ENCODE data around the gene SARDH. TPM values are rescaled to one million over a fixed set of nuclear protein-coding genes. Genes with fewer than 3 reads are reported as not detected.

Gene SARDH
- total and polyA plus RNA-seq, 2 donors (not counting 3 experiments of a cell fraction or from before 2014, with no cell fraction given), result 0.19 to 0.44 TPM

DNA sequence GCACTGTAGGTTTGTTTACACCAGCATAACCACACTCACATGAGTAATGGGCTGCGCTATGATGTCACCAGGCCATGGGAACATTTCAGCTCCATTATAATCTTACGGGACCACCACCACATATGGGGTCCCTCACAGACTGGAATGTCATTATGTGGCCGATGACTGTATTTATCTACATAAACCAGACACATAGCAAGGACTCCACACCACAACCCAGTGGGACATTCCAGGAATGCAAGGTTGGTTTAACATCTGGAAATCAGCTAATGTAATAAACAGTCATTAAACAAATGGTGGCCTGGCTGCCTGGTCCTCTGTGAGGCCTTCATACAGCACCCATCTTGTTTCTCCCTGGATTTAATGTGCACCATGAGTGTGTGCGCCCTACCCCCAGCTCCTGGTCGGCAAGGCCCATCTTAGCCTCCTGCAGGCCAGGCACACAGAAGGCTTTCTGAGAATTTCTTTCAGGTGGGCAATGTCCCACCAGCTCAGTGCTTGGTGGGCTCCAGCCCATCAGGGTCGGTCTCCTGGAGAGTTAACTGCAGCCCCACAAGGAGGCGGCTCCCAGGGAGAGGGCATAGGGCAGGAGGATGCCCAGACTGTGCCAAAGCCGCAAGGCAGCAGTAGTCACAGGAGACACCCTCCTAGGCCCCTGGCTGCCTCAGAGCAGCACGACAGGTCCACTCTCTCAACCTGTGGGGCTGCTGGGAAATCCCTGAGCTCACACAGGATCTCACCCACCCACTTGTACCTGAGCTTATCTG is 35.9 kb upstream of the SARDH start:
- DNase-seq (ENCODE audit: low read depth, low spot score), result no peak
- ChIA-PET POLR2A (no interaction called here), CTCF (interaction anchor here (1.3 to 1.8 kb wide), 3 partner anchors 8 to 219 kb away, joined by 5 to 6 read pairs (median 5); no protein-coding TSS in a partner anchor)
- Histone ChIP-seq H3K79me2 (ENCODE audit: control insufficient read depth, insufficient read depth, low read length) (no peaks in the 10 kb centered on the region), H3K9ac (replicated peaks; ENCODE audit: extremely low read depth, insufficient read depth, low read length) (no peak overlapping the region), H3K4me1 (ENCODE audit: control insufficient read depth, extremely low read depth, insufficient read depth, low read length) (no peaks in the 10 kb centered on the region), H3K27ac (ENCODE audit: insufficient read depth, low read depth, low read length) (no peak overlapping the region), H4K20me1 (replicated peaks; ENCODE audit: control insufficient read depth, extremely low read depth, insufficient read depth, low read length) (no peaks in the 10 kb centered on the region), H3K36me3 (ENCODE audit: control insufficient read depth in 2 of 2, extremely low read depth in 1 of 2, insufficient read depth in 2 of 2, low read length in 2 of 2) (peaks cover 6 to 32% of the 10 kb centered on the region in 2 experiments), H3K27me3 (ENCODE audit: control insufficient read depth in 2 of 2, insufficient read depth in 2 of 2, low read length in 2 of 2) (no peaks in the 10 kb centered on the region), H3K4me2 (ENCODE audit: insufficient read depth, low read length) (no peak overlapping the region), H3K4me3 (replicated peaks in 1 of 3; ENCODE audit: insufficient read depth in 1 of 3, low read depth in 1 of 3, low read length in 3 of 3) (no peak overlapping the region), H3K9me3 (replicated peaks; ENCODE audit: control insufficient read depth, insufficient read depth, low read length) (no peaks in the 10 kb centered on the region), H2AFZ (ENCODE audit: low read depth, low read length) (no peak overlapping the region), H3K9me1 (replicated peaks; ENCODE audit: control insufficient read depth, extremely low read depth, insufficient read depth, low read length) (no peaks in the 10 kb centered on the region)
- FAIRE-seq, result no peak
- TF ChIP-seq, protein P1, sequence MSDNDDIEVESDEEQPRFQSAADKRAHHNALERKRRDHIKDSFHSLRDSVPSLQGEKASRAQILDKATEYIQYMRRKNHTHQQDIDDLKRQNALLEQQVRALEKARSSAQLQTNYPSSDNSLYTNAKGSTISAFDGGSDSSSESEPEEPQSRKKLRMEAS (IDR thresholded peaks at IDR 0.05; ENCODE audit: insufficient read depth, insufficient read length), result no peak
- TF ChIP-seq, protein P2, sequence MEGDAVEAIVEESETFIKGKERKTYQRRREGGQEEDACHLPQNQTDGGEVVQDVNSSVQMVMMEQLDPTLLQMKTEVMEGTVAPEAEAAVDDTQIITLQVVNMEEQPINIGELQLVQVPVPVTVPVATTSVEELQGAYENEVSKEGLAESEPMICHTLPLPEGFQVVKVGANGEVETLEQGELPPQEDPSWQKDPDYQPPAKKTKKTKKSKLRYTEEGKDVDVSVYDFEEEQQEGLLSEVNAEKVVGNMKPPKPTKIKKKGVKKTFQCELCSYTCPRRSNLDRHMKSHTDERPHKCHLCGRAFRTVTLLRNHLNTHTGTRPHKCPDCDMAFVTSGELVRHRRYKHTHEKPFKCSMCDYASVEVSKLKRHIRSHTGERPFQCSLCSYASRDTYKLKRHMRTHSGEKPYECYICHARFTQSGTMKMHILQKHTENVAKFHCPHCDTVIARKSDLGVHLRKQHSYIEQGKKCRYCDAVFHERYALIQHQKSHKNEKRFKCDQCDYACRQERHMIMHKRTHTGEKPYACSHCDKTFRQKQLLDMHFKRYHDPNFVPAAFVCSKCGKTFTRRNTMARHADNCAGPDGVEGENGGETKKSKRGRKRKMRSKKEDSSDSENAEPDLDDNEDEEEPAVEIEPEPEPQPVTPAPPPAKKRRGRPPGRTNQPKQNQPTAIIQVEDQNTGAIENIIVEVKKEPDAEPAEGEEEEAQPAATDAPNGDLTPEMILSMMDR (IDR thresholded peaks at IDR 0.05; ENCODE audit: extremely low read depth in 1 of 2, insufficient read depth in 1 of 2, low read depth in 1 of 2, low read length in 2 of 2), result no peak
- TF ChIP-seq POLR2AphosphoS5 (IDR thresholded peaks at IDR 0.05; ENCODE audit: insufficient read depth, low read depth, low read length) (no peak), POLR2A (IDR thresholded peaks at IDR 0.05; ENCODE audit: low read depth, low read length) (no peak), EZH2 (IDR thresholded peaks at IDR 0.05; ENCODE audit: borderline replicate concordance, low read depth, low read length, severe bottlenecking) (no peak), MYC (IDR thresholded peaks at IDR 0.05; ENCODE audit: low read depth, low read length) (no peak), GATA2 (IDR thresholded peaks at IDR 0.05; ENCODE audit: insufficient read depth, insufficient read length, low read depth, low read length) (no peak), JUN (IDR thresholded peaks at IDR 0.05; ENCODE audit: borderline replicate concordance, insufficient read depth, insufficient read length, low read depth) (no peak), FOS (IDR thresholded peaks at IDR 0.05; ENCODE audit: borderline replicate concordance, insufficient read depth, low read length) (no peak)
- dilution Hi-C loops (cut with MboI; ENCODE audit: extremely low pct_ligation_motif_present, low sequenced_read_pairs), result no loop called here
- BruUV-seq (replicated peaks), result no TSS peak
- intact Hi-C loops (cut with micrococcal nuclease), result no loop called here
